Endodermal cell (in vitro differentiated cells): ENCODE results near the gene CTSL. TPM values are rescaled to one million over a fixed set of nuclear protein-coding genes. Genes with fewer than 3 reads are reported as not detected.

Experiments used
- DNase-seq: peaks from one replicate; pipeline ENCODE4 v3.0.0-alpha.2; 2017
- H3K27ac ChIP-seq: 2 replicates; pipeline ENCODE4 v1.5.1; 2013; ENCODE audit warnings: mild to moderate bottlenecking, low read depth, low read length, moderate library complexity
- H3K27me3 ChIP-seq: 2 replicates; pipeline ENCODE4 v1.6.1; 2013; ENCODE audit warnings: mild to moderate bottlenecking, low read length, moderate library complexity; ENCODE audit not compliant: insufficient read depth, control insufficient read depth, poor library complexity, severe bottlenecking
- H3K36me3 ChIP-seq: 2 replicates; pipeline ENCODE4 v1.7.0; 2013; ENCODE audit warnings: mild to moderate bottlenecking, low read length, moderate library complexity; ENCODE audit not compliant: control insufficient read depth, insufficient read depth
- H3K4me1 ChIP-seq: one replicate; pipeline ENCODE4 v1.7.0; 2013; ENCODE audit warnings: low read length; ENCODE audit not compliant: control insufficient read depth, insufficient read depth
- H3K4me3 ChIP-seq: 2 replicates; pipeline ENCODE4 v1.5.1; 2013; ENCODE audit warnings: mild to moderate bottlenecking, low read length, moderate library complexity
- H3K9ac ChIP-seq: 2 replicates; pipeline ENCODE4 v1.6.1; 2013; ENCODE audit warnings: mild to moderate bottlenecking, low read length, moderate library complexity; ENCODE audit not compliant: poor library complexity, severe bottlenecking; ENCODE audit errors: extremely low read depth
- H3K9me3 ChIP-seq: 2 replicates; pipeline ENCODE4 v1.6.1; 2013; ENCODE audit warnings: mild to moderate bottlenecking, low read length, moderate library complexity; ENCODE audit not compliant: control insufficient read depth
- H3K27ac Mint-ChIP-seq: 2 replicates; pipeline ENCODE4 v1.8.0; 2020; ENCODE audit warnings: mixed read lengths
- H3K27me3 Mint-ChIP-seq: 2 replicates; pipeline ENCODE4 v1.8.0; 2021; ENCODE audit warnings: mild to moderate bottlenecking, mixed read lengths; ENCODE audit not compliant: insufficient read depth
- H3K36me3 Mint-ChIP-seq: 2 replicates; pipeline ENCODE4 v1.8.0; 2020; ENCODE audit warnings: low read depth, mixed read lengths
- H3K4me1 Mint-ChIP-seq: 2 replicates; pipeline ENCODE4 v1.8.0; 2020; ENCODE audit warnings: mixed read lengths
- H3K4me3 Mint-ChIP-seq: 2 replicates; pipeline ENCODE4 v1.8.0; 2020; ENCODE audit warnings: mild to moderate bottlenecking, moderate library complexity, mixed read lengths
- H3K9me3 Mint-ChIP-seq: 2 replicates; pipeline ENCODE4 v1.8.0; 2020; ENCODE audit warnings: mild to moderate bottlenecking, mixed read lengths
- CTCF ChIP-seq: fragments of 200-600 bp; sonication (generic); conservative IDR thresholded peaks from 2 replicates; pipeline ENCODE4 v1.5.0; 2021; ENCODE audit warnings: antibody characterized with exemption, mild to moderate bottlenecking
- WGBS, 2 experiments: methylation state at CpG; one replicate each; pipeline versions ENCODE4 v1.1.5 to v1.1.7; 2013; ENCODE audit warnings: missing lambda C conversion rate in 2 of 2, mixed read lengths in 1 of 2; ENCODE audit not compliant: insufficient coverage in 1 of 2, insufficient read length in 1 of 2; 5-methylcytosine and 5-hydroxymethylcytosine counted together
- total RNA-seq, 2 donors: library from RNA; stranded (reverse); fragmentation: NEBNext Ultra II Directional in 1 of 2; extraction: Animal tissue kit (Norgen Biotek cat#: 25700) in 1 of 2; gene quantifications; 2 replicates in 1 of 2; 3 replicates in 1 of 2; pipeline ENCODE4 v1.2.1, GENCODE V29; 2021

Gene CTSL
- total RNA-seq, 2 donors from 2014 or later, result 81.2 to 131 TPM

- H3K4me1 ChIP-seq, result no peaks in the 10 kb centered on the region
- H3K4me3 ChIP-seq, result no peak overlapping the region
- 80 to 100% methylated on average over 1 to 2 of the region's 2 CpGs for WGBS, 2 experiments
- no peaks in the 10 kb centered on the region for H3K36me3 ChIP-seq
- Mint-ChIP-seq H3K36me3 (no peaks in the 10 kb centered on the region), H3K27ac (no peak overlapping the region), H3K27me3 (peaks cover 5% of the 10 kb centered on the region), H3K4me1 (peaks cover 5% of the 10 kb centered on the region), H3K4me3 (no peak overlapping the region), H3K9me3 (no peaks in the 10 kb centered on the region)
- peak; percentile 34 for DNase-seq
- no peaks in the 10 kb centered on the region for H3K27me3 ChIP-seq
- no peak overlapping the region for H3K27ac ChIP-seq
- TF ChIP-seq CTCF, result no peak
- H3K9ac ChIP-seq, result no peak overlapping the region
- no peaks in the 10 kb centered on the region for H3K9me3 ChIP-seq
Measured at GRCh38 chr9:87714819-87715218, 11.1 kb upstream of the CTSL start.

- no peaks in the 10 kb centered on the region for H3K36me3 Mint-ChIP-seq
- 91% methylated on average over 2 of the region's 2 CpGs; no CpG with 5 or more reads in 1 of the 2 experiments for WGBS, 2 experiments
- H3K4me3 Mint-ChIP-seq, result no peak overlapping the region
- H3K27me3 ChIP-seq, result peaks cover 10% of the 10 kb centered on the region
- no peaks in the 10 kb centered on the region for H3K9me3 Mint-ChIP-seq
- H3K36me3 ChIP-seq, result no peaks in the 10 kb centered on the region
- no peak for DNase-seq
- no peak overlapping the region for H3K27ac ChIP-seq
- H3K4me1 ChIP-seq, result no peaks in the 10 kb centered on the region
- no peak overlapping the region for H3K27ac Mint-ChIP-seq
- no peaks in the 10 kb centered on the region for H3K9me3 ChIP-seq
- peaks cover 5% of the 10 kb centered on the region for H3K4me1 Mint-ChIP-seq
- no peak overlapping the region for H3K9ac ChIP-seq
- TF ChIP-seq CTCF, result no peak
- H3K4me3 ChIP-seq, result no peak overlapping the region
- peaks cover 16% of the 10 kb centered on the region for H3K27me3 Mint-ChIP-seq
Measured at GRCh38 chr9:87716141-87716540, 9.8 kb upstream of the CTSL start.

GRCh38 chr9:87717456-87717855, 8.5 kb upstream of the CTSL start:
- H3K27ac ChIP-seq, result no peak overlapping the region
- peak; percentile 24 for DNase-seq
- TF ChIP-seq CTCF, result no peak
- Mint-ChIP-seq H3K4me3 (no peak overlapping the region), H3K27me3 (peaks cover 26% of the 10 kb centered on the region), H3K9me3 (no peaks in the 10 kb centered on the region), H3K4me1 (peaks cover 5% of the 10 kb centered on the region), H3K36me3 (no peaks in the 10 kb centered on the region), H3K27ac (no peak overlapping the region)
- WGBS, 2 experiments, result 80 to 100% methylated on average over 1 of the region's 1 CpG
- no peak overlapping the region for H3K4me3 ChIP-seq
- H3K36me3 ChIP-seq, result no peaks in the 10 kb centered on the region
- H3K9ac ChIP-seq, result no peak overlapping the region
- H3K27me3 ChIP-seq, result peaks cover 10% of the 10 kb centered on the region
- no peaks in the 10 kb centered on the region for H3K4me1 ChIP-seq
- no peaks in the 10 kb centered on the region for H3K9me3 ChIP-seq
